ENCODE data around the gene ACO2.
"Not testable (repeated sequence)": the region's sequence is repeated elsewhere in the genome, so short reads cannot be mapped to it uniquely, and the experiment has no call there.

The ACO2 gene

DNA sequence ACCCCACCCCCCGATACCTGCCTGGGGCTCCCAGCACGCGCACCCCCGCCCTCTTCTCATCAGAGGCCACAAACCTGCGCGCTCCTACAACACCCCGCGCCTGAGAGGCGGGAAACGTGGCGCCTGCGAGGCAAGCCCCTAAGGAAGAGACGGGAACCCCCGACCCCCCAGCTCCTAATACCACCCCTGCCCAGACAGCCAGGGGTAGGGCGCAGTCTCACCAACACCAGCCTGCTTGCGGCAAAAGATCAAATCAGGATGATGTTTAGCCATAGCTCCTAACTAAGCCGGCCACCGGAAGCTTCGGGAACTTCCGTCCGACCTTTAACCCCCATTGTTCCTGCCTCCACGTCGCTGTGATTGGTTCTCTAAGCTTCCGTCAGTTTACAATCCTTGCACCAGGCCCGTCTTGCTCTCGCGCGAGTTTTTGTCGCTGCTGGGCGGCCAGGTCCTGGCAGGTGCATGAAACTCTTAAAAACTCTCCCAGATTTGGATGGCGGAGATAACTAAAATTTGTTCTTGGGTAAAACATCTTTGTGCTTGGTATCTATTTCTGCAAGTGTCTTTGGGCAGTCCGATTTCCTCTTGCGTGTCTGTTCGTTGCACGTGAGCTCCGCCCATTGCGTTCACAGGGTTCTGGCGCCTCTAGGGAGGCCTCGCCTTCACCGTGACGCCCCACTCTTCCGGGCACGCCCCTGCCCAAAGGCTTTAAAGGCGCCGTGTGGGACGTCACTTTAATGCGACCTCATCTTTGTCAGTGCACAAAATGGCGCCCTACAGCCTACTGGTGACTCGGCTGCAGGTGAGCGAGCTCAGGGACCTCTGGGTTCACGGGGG, at the start of gene ACO2, which contains the start of gene PHF5A:
Gene ACO2 (plus strand): TSS at position 737 of the 837 bp plus-strand sequence. CDS start 30 bp downstream, at position 767.
Gene PHF5A (minus strand): TSS at position 312 of the 837 bp plus-strand sequence. CDS start 39 bp downstream, at position 273.
- DNase-seq: peak; percentile 96 to 97

GRCh38 chr22:41425660-41426365, 43.1 kb upstream of the ACO2 start:
- DNase-seq: peak in 1 of 2 experiments; percentile 22

DNA sequence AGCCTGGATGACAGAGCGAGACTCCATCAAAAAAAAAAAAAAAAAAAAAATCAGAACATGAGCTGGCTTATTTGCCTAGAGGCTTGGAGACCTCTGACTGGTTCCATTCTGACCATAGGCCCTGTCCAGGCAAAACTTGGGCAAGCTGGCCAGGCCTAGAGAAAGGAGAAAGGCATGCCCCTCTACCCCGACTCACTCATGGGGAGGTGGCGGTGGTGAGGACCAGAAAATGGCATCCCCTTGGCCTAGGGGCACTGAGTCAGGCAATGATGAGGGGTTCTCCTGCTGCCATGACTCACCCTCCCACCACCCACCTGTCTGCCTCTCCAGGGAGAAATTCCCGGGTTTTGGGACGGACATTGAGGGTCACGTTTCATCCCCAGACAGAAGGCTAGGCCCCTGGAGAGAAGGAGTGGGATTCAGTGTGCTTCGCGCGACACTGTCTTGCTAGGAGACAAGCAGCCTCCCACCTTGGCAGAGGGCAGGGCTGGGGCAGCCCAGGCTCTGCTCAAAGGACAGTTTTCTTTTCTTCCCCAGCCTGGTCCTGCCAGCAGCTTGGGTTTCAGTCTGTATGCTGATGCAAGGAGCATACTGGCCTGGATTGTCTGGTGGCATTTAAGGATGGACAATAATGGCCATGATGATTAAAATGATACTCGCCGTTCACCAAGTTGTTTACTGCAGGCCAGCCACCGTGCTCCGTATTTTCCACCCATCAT, 39.5 kb upstream of the ACO2 start:
- DNase-seq: no peak

DNA sequence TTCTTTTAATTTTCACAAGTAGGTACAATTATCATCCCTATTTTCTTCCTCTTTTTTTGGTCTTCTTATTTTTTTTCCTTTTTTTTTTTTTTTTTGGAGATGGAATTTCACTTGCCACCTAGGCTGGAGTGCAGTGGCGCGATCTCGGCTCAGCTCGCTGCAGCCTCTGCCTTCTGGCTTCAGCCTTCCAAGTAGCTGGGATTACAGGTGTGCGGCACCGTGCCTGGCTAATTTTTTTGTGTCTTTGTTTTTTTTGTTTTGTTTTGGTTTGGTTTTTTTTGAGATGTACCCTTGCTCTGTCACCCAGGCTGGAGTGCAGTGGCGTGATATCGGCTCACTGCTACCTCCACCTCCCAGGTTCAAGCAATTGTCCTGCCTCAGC, 39.0 kb upstream of the ACO2 start:
- no peak for DNase-seq

DNA sequence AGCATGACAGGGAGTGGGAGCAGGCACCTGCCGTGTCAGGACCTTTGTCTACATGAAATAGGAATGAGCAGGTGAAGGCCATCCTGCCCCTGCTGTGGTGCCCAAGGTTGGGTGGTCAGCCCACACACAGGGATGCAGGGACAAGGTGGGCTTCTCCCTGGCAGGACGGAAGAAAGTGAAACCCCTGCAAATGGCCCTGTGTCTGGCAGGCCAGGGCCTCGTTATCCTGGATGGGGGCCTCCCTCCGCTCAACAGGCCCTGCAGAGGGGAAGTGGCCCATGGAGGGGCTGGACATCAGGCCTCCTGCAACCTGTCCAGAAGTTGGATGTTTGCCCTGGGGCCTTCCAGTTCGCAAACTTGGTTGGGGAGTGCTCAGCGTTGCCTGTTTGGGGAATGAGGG, 37.3 kb upstream of the ACO2 start:
- DNase-seq: no peak

DNA sequence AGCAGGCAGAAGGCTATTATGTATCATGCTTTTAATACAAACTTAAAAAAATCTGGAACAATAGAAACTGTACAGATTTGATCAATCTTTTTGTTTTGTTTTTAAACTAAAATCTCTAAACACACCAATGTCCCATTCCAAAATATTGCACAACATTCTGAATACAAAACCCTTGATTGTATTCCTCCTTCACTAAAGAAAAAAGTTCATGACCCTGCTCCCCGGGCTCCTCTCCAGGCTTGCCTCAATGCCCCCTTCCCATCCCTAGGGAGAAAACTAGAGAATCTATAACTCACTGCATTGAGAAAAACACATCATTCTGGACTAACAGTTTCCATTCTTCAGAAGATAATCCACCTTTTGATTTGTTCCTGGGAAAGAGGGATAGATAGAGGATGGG, 35.4 kb upstream of the ACO2 start:
- not testable (repeated sequence) for DNase-seq

DNA sequence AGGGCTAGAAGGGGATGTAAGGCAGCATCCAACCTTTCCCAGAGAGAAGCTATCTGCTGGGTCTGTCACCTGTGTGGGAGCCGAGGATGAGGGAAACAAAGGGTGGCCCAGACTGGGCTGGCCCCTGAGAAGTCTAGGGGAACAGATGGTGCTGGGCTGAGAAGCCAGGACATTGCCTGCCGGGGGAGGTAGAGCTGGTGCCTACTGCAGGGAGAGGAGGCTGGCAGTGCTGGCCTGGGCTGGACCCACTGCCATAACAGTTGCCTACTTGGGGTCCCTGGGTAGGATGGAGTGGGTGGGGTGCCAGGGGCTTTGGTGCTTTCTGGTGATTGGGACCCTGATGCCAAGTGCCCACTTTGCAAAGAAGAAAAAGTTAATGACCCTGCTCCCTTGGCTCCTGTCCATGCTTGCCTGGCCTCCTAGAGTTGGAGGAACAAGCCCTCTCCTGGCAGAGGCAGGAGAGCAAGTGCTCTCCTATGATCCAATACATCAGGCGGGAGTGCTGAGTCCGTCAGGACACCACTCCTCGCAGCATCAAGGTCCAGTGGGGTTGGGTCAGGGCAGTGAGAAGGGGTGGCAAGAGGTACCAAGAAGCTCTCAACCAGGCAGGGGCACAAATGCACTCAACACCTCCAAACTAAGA, 34.4 kb upstream of the ACO2 start:
- not testable (repeated sequence) for DNase-seq

- DNase-seq: no peak
These were observed 33.4 kb upstream of the ACO2 start for GRCh38 chr22:41435560-41435959.

- no peak for DNase-seq
These were observed 32.4 kb upstream of the ACO2 start for GRCh38 chr22:41436322-41437113.

- DNase-seq: no peak
These were observed 31.7 kb upstream of the ACO2 start for GRCh38 chr22:41437198-41437597.

DNA sequence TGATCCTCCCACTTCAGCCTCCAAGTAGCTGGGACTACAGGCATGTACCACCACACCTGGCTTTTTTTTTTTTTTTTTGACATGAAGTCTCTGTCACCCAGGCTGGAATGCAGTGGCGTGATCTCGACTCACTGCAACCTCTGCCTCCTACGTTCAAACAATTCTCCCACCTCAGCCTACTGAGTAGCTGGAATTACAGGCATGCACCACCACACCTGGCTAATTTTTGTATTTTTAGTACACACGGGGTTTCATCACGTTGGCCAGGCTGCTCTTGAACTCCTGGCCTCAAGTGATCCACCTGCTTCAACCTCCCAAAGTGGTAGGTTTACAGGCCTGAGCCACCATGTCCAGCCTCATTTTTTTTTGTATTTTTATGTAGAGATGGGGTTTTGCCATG, 28.4 kb upstream of the ACO2 start:
- DNase-seq: not testable (repeated sequence)

GRCh38 chr22:41442240-41442792, 26.6 kb upstream of the ACO2 start:
- DNase-seq: no peak

GRCh38 chr22:41444360-41445128, 24.4 kb upstream of the ACO2 start:
- peak; percentile 78 to 88 for DNase-seq

DNA sequence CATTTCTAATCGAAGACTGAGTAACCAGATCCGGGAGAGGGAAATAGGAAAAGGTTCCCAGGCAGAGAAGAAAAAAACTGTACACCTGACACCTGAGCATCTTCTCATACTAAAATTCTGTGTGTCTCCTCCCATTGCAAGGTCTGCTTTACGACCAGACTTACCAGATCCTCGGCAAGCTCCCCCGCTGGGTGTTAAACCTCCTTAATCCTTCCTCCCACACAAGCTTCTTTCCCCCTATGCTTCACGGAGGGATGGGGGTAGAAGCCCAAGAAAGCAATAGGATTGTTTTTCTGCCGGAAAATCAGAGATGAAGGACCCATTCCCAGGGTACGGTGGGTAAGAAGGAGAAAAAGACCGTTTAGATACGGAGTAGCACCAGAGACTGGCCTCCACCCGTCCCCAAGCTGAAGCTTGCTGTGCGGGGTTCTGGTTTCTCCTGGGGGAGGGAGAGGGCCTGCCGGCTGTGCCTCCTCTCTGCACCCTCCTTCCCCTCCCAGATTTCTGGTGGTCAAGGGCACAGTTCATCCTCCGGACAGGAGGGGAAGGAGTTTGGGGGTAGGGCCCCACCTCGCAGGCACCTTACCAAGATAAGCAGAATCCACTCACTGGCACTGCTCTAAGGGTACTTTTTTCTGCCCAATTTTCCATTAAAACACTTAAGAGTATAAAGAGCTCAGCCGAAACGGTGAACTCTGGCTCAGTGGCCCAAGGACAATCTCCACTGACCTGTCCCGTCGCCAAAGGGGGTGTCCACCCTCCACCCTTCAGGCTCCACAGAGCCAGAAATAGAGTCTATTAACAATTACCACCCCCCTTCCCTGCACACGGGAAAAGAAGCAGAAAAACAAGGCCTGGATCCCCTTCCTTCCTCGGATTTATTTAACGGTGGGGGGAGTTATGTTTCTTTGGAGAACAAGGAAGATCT, 23.5 kb upstream of the ACO2 start:
- no peak for DNase-seq

- DNase-seq: peak; percentile 5 to 19
These were observed 22.8 kb upstream of the ACO2 start for GRCh38 chr22:41446057-41446501.

- DNase-seq: peak; percentile 92 to 93
These were observed 22.1 kb upstream of the ACO2 start, which contains the start of gene TOB2 for GRCh38 chr22:41446639-41447434. TOB2 (minus strand) TSS chr22:41446801; CDS start chr22:41437345, 9,456 bp downstream.

DNA sequence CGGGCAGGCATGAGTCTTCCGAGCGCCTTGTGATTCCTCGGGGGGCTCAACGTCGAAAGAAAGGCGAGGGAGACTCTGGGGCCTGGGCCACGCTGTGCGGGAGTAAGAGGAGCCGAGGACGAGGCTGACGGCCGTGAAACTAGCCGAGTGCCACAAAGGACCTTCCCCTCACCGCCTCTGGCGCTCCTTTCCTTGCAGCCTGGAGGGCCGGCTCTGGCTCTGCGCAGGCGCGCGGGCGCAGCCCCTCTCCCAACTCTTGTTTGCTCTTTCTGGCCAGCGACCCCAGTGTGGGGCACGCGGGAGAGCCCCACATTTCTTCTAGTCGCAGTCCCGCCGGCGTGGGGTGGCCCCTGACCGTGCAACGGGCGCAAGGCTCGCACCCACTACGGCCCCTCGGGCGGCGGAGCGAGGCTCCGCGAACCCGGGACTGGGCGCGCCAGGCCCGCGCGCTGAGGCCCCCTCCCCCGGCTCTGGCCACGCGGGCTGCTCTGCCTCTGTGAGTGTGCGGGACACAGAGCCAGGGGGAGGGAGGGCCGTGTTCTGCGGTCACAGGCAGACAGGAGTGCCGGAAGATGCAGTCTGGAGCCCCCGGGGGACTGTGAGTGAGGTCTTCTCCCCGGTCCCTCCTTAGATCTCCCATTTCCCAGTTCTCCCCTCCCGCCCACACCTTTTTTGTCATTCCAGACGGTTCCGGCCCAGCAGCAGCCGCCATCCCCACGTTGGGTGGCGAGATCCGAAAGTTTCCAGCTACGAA, 21.3 kb upstream of the ACO2 start:
- peak; percentile 46 to 60 for DNase-seq

All from stimulated activated CD4-positive, alpha-beta T cell treated with anti-CD3 and anti-CD28 coated beads, Interleukin-4, amount 100 ng/mL, for 4 hours (primary cell).